GM18520 (cell line): Measurements from ENCODE around the gene TNRC6B.
"Not testable (repeated sequence)": the region's sequence is repeated elsewhere in the genome, so short reads cannot be mapped to it uniquely, and the experiment has no call there.

ENCODE experiments used
- ATAC-seq: cut with Tn5 transposase; IDR thresholded peaks from one replicate; pipeline ENCODE4 v1.9.1; 2021; ENCODE audit not compliant: unreplicated experiment

The TNRC6B gene, protein sequence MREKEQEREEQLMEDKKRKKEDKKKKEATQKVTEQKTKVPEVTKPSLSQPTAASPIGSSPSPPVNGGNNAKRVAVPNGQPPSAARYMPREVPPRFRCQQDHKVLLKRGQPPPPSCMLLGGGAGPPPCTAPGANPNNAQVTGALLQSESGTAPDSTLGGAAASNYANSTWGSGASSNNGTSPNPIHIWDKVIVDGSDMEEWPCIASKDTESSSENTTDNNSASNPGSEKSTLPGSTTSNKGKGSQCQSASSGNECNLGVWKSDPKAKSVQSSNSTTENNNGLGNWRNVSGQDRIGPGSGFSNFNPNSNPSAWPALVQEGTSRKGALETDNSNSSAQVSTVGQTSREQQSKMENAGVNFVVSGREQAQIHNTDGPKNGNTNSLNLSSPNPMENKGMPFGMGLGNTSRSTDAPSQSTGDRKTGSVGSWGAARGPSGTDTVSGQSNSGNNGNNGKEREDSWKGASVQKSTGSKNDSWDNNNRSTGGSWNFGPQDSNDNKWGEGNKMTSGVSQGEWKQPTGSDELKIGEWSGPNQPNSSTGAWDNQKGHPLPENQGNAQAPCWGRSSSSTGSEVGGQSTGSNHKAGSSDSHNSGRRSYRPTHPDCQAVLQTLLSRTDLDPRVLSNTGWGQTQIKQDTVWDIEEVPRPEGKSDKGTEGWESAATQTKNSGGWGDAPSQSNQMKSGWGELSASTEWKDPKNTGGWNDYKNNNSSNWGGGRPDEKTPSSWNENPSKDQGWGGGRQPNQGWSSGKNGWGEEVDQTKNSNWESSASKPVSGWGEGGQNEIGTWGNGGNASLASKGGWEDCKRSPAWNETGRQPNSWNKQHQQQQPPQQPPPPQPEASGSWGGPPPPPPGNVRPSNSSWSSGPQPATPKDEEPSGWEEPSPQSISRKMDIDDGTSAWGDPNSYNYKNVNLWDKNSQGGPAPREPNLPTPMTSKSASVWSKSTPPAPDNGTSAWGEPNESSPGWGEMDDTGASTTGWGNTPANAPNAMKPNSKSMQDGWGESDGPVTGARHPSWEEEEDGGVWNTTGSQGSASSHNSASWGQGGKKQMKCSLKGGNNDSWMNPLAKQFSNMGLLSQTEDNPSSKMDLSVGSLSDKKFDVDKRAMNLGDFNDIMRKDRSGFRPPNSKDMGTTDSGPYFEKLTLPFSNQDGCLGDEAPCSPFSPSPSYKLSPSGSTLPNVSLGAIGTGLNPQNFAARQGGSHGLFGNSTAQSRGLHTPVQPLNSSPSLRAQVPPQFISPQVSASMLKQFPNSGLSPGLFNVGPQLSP (N-terminal part only)

DNA sequence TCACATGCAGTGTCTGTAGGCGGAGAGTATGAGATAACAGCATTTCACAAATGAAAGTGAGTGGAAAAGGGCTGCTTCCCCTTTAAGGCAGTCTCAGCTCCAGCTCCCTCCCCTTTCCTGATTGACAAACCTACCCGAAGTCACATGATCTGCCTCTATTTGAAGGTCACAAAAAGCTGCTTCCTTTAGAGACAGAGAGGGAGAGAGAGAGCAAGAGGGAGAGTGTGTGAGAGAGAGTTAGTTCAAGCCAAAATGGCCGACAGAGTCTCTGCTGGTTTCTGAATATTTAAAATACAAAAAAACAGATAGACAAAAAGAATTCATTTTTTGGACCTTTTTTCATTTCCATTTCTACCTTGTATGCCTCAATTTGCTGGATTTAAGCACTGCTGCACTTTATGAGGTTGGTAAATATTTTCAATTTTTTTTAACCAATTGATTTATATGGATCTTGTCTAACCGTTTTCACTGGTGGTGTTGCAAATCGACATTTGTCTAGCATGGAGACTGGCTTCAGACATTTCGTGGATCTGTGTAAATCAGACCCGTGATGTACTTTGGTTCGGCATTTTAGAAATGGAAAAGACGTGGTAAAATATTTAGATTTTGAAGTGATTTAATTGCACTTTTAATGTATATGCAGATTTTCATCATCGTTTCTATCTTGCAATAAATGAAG is at the start of gene TNRC6B:
Gene TNRC6B (plus strand): TSS at position 188 of the 679 bp plus-strand sequence. CDS start 211 bp downstream, at position 399.
- peak; percentile 90 for ATAC-seq

DNA sequence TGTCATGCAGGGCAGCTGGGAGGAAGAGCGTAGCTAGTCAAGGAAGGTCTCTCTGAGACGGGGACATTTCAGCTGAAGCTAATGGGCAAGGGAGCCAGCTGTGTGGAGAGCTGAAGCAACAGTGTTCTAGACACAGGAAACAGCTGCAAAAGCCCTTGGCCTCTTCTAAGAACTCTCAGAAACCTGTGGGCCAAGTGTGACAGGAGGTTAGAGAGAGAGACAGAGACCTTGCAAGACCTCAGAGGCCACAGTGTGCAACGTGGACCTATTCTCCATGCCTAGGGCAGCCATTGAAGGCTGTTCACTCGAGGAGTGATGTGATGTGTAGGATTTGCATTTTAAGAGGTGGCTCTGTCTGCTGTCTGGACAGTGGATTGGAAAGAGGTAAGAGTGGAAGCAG is 48.7 kb upstream of the TNRC6B start:
- ATAC-seq = no peak

GRCh38 chr22:40137132-40137531 is 40.6 kb upstream of the TNRC6B start:
- ATAC-seq = no peak

DNA sequence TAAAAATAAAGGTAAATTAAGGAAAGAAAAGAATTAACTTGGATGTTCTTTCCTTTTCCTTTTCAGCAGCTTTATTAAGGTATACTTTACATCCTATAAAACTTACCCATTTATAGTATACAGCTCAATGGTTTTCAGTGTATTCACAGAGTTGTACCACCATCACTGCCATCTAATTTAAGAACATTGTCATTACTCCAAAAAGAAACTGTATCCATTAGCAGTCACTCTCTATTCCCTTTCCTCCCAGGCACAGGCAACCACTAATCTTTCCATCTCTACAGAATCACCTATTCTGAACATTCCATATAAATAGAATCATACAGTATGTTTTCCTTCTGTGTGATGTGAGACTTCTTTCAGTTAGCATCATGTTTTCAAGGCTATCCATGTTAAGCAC is 38.9 kb upstream of the TNRC6B start:
- ATAC-seq = no peak

DNA sequence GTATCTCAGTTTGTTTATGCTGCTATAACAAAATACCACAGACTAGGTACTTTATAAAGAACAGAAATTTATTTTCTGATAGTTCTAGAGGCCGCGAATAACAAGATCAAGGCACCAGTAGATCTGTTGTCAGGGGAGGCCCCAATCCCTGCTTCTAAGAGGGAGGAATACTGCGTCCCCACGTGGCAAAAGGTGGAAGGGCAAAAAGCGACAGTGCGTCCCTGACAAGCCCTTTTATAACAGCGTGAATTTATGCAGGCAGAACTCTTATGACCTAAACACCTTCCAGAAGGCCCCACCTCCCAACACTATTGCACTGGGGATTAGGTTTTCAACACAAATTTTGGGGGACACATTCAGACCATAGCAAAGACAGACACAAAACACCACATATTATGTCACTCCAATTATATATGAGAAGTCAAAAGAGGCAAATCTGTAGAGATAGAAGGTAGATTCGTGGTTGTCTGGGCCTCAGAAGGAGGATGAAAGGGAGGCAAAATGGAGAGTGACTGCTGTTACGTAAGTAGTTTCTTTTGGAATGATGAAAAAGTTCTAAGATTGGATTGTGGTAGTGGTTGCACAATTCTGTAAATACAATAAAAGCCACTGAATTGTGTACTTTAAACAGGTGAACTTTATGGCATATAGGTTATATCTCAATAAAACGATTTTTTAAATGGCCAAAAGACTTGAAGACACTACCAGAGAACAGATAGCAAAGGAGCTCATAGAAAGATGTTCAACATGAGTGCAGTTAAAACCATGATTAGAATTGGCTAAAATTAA is 30.1 kb upstream of the TNRC6B start:
- no peak for ATAC-seq

DNA sequence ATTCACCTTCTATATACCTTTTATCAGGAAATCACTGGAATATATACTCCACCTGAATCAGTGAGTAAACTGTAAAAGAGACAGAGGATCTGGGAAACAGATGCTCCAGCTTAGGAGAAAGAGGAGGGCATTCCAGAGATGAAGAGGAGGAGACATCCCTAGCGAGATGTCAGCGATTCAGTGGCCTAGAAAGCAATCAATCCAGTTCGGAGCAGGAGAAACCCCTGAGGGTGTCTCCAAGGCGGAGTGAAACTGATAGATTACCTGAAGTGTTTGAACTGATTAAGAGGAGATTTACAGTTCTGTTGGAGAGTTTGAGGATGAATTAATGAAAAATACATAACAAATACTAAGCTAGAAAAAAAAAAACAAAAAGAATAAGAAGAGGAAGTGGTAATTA is 24.5 kb upstream of the TNRC6B start:
- ATAC-seq = no peak

DNA sequence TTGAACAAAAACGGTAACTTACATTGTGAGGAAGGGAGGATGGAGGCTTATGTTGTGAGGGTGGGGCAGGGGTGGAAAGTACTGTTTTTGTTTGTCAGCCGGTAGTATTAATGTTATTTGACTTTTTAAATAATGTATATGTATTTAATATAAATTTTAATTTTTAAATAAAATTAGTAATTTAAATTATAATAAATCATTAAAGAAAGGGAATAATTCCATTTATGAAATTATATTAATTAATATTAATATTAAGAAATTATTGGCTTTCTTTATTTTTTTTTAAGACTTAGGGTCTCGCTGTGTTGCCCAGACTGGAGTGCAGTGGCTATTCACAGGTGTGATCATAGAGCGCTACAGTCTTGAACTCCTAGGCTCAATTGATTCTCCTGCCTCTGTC is 24.0 kb upstream of the TNRC6B start:
- no peak for ATAC-seq

GRCh38 chr22:40156001-40156516 is 21.7 kb upstream of the TNRC6B start:
- ATAC-seq = no peak

GRCh38 chr22:40156682-40157081 is 21.0 kb upstream of the TNRC6B start:
- ATAC-seq = not testable (repeated sequence)

- no peak for ATAC-seq
Observed at GRCh38 chr22:40157330-40157945, 20.3 kb upstream of the TNRC6B start.

- ATAC-seq = no peak
Observed at GRCh38 chr22:40161194-40161593, 16.5 kb upstream of the TNRC6B start.

GRCh38 chr22:40165537-40165936 is 12.2 kb upstream of the TNRC6B start:
- ATAC-seq = not testable (repeated sequence)

DNA sequence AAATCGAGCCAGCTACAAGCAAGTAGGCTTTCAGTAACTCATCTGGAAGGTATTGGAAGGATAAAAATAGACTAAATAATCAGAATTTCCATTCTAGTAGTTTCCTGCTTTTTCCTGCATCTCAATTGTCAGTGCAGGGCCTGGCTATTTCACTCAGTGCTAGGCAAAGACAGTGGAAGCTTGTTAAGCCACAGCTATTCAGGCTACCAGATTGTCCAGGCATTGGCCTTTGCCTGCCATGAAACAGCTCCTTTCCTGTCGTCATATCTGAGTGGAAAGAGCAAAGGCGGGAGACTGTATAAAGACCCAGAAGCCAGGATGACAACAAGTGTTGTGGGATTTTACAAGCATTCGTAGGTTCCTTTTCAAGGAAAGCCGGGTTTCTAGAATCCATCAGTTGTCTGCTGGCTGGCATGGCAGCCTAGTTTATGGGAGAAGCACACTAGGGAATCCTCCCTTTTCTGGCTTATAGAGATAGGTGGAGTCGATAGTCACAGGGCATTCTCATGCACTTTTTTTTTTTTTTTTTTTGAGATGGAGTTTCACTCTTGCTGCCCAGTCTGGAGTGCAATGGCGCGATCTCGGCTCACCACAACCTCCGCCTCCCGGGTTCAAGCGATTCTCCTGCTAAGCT is 2.0 kb upstream of the TNRC6B start:
- no peak for ATAC-seq

GRCh38 chr22:40176921-40177737 is 596 bp upstream of the TNRC6B start:
- no peak for ATAC-seq

DNA sequence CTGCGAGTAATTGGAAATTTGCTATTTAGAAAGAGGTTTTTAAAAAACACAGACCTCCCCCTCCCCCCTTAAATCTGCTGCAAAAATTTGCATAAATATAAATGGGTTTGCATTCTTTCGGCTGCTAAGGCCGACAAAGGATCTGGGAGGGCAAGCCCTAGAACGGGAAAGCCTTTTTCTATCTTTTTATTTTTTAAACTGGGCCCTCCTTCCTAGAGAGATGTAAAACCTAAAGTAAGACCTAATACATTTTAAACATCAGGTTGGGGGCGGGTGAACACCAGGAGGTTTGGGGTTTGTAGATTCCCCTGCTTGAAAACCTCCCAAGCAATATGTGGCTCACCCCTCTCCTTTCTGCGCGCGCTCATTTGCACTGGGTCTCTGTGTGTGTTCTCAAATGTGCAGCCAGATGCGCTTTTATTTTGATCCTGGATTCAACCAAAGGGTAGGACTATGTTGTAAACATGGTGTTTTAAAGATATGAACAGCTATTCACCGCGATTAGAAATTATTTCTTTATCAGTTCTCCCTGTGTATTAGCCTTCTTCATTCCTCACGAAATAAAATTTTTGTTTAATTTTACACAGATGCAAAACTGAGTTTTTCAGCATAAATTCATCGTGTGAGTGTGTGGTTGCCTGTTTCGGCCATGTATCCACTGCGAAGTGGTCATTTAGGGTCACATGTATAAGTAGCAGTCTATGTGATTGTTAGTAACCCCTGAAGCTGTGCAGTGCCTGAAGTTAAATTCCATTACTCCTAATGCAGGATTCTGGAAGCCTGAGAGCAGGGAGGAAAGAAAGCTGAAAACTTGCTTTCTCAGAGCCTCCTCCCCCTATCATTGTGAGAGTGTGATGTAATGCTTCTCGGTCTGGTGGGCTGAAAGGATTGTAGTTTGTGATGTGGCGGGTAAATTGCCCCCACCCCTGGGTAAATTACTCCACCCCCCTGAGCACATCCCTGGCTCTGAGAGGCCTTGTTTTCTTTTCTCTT is 988 bp downstream of the TNRC6B start:
- no peak for ATAC-seq

- ATAC-seq = no peak
Observed at GRCh38 chr22:40179526-40179925, 1.8 kb downstream of the TNRC6B start.

DNA sequence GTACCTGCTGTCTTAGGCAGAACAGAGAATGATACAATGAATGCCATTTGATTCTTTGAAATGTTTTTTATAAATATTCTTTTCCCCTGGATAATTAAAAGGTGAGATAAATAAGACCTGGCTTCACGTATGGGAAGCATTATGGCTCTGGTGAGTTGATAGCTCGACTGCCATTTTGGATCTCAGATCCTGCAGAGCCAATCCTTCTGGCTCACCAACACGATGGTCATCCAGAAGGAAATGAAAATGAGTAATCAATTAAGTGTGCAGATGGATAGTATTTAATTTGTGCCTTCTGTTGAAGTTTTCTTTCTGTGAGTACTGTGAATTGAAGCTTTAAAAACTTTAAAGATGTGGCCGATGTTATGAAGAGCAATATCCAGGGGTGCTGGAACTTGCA is 2.7 kb downstream of the TNRC6B start:
- ATAC-seq = no peak
